ENCODE data around the gene ICAM1.

GRCh38 chr19:10235003-10235402, 35.9 kb upstream of the ICAM1 start:
- TF ChIP-seq CTCF (IDR thresholded peaks at IDR 0.05; ENCODE audit: control extremely low read depth in 1 of 3, insufficient read depth in 1 of 3, low read depth in 1 of 3, low read length in 3 of 3), result no peak
- TF ChIP-seq USF2 (IDR thresholded peaks at IDR 0.05; ENCODE audit: low read length), result no peak
- TF ChIP-seq CHD7 (IDR thresholded peaks at IDR 0.05; ENCODE audit: insufficient replicate concordance, low read length), result no peak
- TF ChIP-seq CBX5 (IDR thresholded peaks at IDR 0.05; ENCODE audit: low read depth, low read length), result no peak
- no peak for TF ChIP-seq EZH2 (IDR thresholded peaks at IDR 0.05; ENCODE audit: low read depth, low read length, severe bottlenecking)
- no peak for TF ChIP-seq EP300 (IDR thresholded peaks at IDR 0.05; ENCODE audit: borderline replicate concordance in 1 of 2, low read depth in 2 of 2, low read length in 2 of 2)
- TF ChIP-seq POLR2A (IDR thresholded peaks at IDR 0.05; ENCODE audit: control extremely low read depth in 1 of 2, low read depth in 2 of 2, low read length in 2 of 2), result no peak
- no peak for TF ChIP-seq CREB1 (IDR thresholded peaks at IDR 0.05)
- TF ChIP-seq YY1 (IDR thresholded peaks at IDR 0.05; ENCODE audit: low read depth, low read length), result no peak
- TF ChIP-seq CEBPB (IDR thresholded peaks at IDR 0.05; ENCODE audit: low read depth, low read length), result no peak
- TF ChIP-seq MAX (IDR thresholded peaks at IDR 0.05), result no peak
- TF ChIP-seq TAF1 (IDR thresholded peaks at IDR 0.05; ENCODE audit: low read depth, low read length), result no peak

All from H1 (cell line).